Nephron progenitor cell (in vitro differentiated cells): ENCODE results near the gene RNF220.

ENCODE experiments used
- DNase-seq: peaks from one replicate; pipeline ENCODE4 v3.0.0; 2021
- H3K27ac Mint-ChIP-seq: 2 replicates; pipeline ENCODE4 v1.8.0; 2021; ENCODE audit warnings: mild to moderate bottlenecking, moderate library complexity, mixed read lengths
- H3K27me3 Mint-ChIP-seq: 2 replicates; pipeline ENCODE4 v1.8.0; 2021; ENCODE audit warnings: mild to moderate bottlenecking, low read depth, mixed read lengths; ENCODE audit not compliant: poor library complexity
- H3K36me3 Mint-ChIP-seq: 2 replicates; pipeline ENCODE4 v1.8.0; 2021; ENCODE audit warnings: low read depth, mixed read lengths
- H3K4me1 Mint-ChIP-seq: 2 replicates; pipeline ENCODE4 v1.8.0; 2021; ENCODE audit warnings: mixed read lengths
- H3K4me3 Mint-ChIP-seq: 2 replicates; pipeline ENCODE4 v1.8.0; 2021; ENCODE audit warnings: mild to moderate bottlenecking, moderate library complexity, mixed read lengths
- H3K9me3 Mint-ChIP-seq: 2 replicates; pipeline ENCODE4 v1.8.0; 2021; ENCODE audit warnings: mild to moderate bottlenecking, moderate library complexity, mixed read lengths
- CTCF ChIP-seq: fragments of 200-600 bp; sonication (generic); IDR thresholded peaks from 2 replicates; pipeline ENCODE4 v1.5.0; 2021; ENCODE audit warnings: antibody characterized with exemption

RNF220 gene

DNA sequence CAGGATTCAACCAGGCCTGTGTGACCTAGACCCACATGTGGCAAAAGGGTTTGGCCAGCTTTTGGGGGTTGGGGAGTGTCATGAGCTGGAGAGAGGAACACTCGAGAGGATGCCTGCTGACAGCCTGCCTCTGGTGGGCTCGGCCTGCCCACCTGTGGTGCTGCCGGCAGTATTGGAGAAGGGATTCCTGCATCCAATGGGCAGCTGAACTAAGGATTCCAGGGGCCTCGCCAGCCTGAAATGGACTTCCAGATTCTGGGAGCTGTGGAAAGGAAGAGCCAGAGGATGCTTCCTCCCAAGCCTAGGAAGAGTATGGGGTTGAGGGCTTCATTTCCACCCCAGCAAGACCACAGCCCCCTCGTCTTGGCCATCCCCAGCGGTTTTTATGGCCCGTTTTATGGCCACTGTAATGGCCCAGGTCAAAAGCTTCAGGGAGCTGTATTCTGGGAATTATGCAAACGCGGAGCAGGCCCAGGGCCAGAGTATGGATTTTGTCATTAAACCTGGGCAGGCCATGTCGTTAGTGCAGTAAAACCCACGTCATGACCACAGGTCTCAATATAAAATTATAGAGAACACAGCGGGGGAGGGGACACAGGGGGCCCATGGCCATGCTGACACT lies 205.6 kb downstream of the RNF220 start:
- Mint-ChIP-seq H3K36me3 (peaks cover 6% of the 10 kb centered on the region), H3K27me3 (peaks cover 29% of the 10 kb centered on the region), H3K9me3 (no peaks in the 10 kb centered on the region), H3K4me1 (peaks cover 57% of the 10 kb centered on the region), H3K27ac (peak overlapping the region; percentile 84), H3K4me3 (no peak overlapping the region)
- TF ChIP-seq CTCF: no peak
- peak; percentile 34 for DNase-seq

DNA sequence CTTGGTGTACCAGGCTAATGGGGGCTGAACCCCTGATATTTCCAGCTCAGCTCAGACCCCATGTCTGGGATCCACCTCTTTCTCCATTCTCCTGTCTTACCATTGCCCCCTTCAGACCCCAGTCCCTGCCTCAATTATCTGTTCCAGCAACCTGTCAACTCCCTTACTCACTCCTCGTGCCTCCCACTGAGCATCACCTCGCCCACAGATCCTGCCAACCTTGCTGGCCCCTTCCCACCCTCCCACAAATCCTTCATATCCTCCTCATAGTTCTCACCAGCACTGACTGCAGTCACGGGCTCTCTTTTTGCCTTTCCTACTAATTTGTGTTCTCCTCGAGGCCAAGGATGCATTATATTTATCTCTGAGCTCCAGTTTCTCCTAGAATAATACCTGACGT lies 206.4 kb downstream of the RNF220 start:
- DNase-seq: no peak
- no peak overlapping the region for H3K27ac Mint-ChIP-seq
- H3K27me3 Mint-ChIP-seq: peaks cover 32% of the 10 kb centered on the region
- no peaks in the 10 kb centered on the region for H3K9me3 Mint-ChIP-seq
- H3K4me3 Mint-ChIP-seq: no peak overlapping the region
- no peak for TF ChIP-seq CTCF
- H3K4me1 Mint-ChIP-seq: peaks cover 52% of the 10 kb centered on the region
- peaks cover 12% of the 10 kb centered on the region for H3K36me3 Mint-ChIP-seq

DNA sequence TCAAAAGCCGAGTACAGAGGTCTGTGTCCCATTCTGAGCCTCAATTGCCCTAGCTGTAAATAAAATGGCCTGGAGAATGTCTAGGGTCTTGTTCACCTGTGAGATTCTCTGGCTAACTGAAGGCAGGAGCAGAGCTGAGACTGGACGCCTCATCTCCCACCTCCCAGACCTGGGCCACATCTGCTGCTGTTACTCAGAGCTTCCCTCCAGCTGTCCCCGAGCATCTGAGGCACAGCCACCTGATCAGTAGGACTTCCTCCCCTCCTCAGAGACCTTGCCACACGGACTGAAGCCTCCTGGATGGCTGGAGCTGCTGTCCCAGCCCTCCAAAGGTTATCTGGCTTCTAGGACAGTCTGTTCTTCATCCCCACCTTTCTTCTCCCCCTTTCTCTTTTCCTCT lies 206.8 kb downstream of the RNF220 start:
- TF ChIP-seq CTCF: no peak
- DNase-seq: no peak
- Mint-ChIP-seq H3K4me3 (no peak overlapping the region), H3K27ac (no peak overlapping the region), H3K4me1 (peaks cover 52% of the 10 kb centered on the region), H3K9me3 (no peaks in the 10 kb centered on the region), H3K27me3 (peaks cover 37% of the 10 kb centered on the region), H3K36me3 (peaks cover 12% of the 10 kb centered on the region)

- no peak for DNase-seq
- Mint-ChIP-seq H3K27ac (no peak overlapping the region), H3K36me3 (peaks cover 12% of the 10 kb centered on the region), H3K9me3 (no peaks in the 10 kb centered on the region), H3K4me3 (no peak overlapping the region), H3K27me3 (peaks cover 46% of the 10 kb centered on the region), H3K4me1 (peaks cover 54% of the 10 kb centered on the region)
- no peak for TF ChIP-seq CTCF
Observed at GRCh38 chr1:44613941-44614340, 208.9 kb downstream of the RNF220 start.

DNA sequence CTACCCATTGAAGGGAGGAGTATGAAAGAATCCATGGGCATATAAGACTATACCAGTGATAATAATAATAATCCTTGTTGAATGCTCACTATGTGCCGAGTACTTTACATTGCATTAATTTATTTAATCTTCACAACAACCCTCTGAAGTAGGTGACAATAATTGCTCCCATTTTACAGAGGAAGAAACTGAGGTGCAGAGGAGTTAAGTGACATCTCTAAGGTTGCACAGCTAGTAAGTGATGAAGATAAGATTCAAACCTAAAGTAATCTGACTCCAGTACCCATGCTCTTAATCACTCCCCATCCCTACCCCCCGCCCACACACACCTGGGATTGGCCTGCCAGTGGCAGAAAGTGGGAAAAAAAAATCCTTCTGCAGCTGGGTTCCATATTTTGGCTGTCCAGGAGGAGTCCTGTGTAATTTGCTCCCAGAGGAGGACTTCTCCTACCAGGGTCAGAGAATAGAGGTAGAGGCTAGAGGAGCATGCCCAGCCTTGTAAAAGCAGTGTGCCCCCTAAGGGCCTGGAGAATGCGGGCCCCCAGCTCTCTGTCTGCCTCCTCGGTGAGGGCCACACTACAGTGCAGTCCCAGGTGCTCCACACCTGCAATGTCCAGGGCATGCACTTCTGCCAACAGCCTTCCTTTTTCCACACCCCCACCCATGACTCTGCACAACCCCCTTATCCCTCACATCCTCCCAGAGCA lies 211.4 kb downstream of the RNF220 start:
- no peak overlapping the region for H3K27ac Mint-ChIP-seq
- H3K27me3 Mint-ChIP-seq: peaks cover 48% of the 10 kb centered on the region
- TF ChIP-seq CTCF: no peak
- no peaks in the 10 kb centered on the region for H3K9me3 Mint-ChIP-seq
- peaks cover 12% of the 10 kb centered on the region for H3K36me3 Mint-ChIP-seq
- H3K4me1 Mint-ChIP-seq: peaks cover 51% of the 10 kb centered on the region
- no peak for DNase-seq
- H3K4me3 Mint-ChIP-seq: peak overlapping the region; percentile 73
